Measurements from ENCODE around the gene LRRC8B. TPM values are rescaled to one million over a fixed set of nuclear protein-coding genes. Genes with fewer than 3 reads are reported as not detected.

LRRC8B gene
- total and polyA plus RNA-seq, 3 donors from 2014 or later, result 20.5 to 42.1 (median 29.7) TPM

Other genes starting within 250 kb of the LRRC8B start
- gene GBP6, start 160.8 kb upstream of the LRRC8B start, total RNA-seq, result under 1 TPM; 0.24 to 0.25 TPM
- 0.26 TPM for gene GBP6, start 160.8 kb upstream of the LRRC8B start, polyA plus RNA-seq (ENCODE audit: insufficient read depth, low read depth, low replicate concordance)
- 10 to 100 TPM; 16.2 to 19.8 TPM for gene LRRC8C, start 108.3 kb downstream of the LRRC8B start, total RNA-seq
- 8.2 TPM for gene LRRC8C, start 108.3 kb downstream of the LRRC8B start, polyA plus RNA-seq (ENCODE audit: insufficient read depth, low read depth, low replicate concordance)

All from testis (tissue), 3 donors.